T-helper 22 cell (primary cell): Measurements from ENCODE around the gene RTL10.
A peak's percentile ranks its signal among the peaks of the same experiment; 100 is the strongest.

Experiments
- DNase-seq: peaks from one replicate; pipeline ENCODE4 v3.0.0-alpha.2; 2020; ENCODE audit warnings: low read depth

The RTL10 gene

DNA sequence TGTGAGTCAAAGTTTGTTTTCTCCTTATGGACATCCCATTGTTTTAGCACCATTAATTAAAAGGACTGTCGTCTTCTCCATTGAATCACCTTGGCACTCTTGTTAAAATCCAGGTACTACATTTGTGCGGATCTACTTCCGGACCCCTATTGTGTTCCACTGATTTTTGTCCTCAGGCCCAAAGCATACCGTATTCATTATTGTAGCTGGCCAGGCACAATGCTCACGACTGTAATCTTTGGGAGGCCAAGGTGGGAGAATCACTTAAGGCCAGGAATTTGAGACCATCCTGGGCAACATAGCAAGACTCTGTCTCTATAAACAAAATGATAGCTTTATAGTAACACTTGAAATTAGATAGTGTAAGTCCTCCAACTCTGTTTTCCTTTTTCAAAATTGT, 8.9 kb upstream of the RTL10 start:
- DNase-seq: no peak

DNA sequence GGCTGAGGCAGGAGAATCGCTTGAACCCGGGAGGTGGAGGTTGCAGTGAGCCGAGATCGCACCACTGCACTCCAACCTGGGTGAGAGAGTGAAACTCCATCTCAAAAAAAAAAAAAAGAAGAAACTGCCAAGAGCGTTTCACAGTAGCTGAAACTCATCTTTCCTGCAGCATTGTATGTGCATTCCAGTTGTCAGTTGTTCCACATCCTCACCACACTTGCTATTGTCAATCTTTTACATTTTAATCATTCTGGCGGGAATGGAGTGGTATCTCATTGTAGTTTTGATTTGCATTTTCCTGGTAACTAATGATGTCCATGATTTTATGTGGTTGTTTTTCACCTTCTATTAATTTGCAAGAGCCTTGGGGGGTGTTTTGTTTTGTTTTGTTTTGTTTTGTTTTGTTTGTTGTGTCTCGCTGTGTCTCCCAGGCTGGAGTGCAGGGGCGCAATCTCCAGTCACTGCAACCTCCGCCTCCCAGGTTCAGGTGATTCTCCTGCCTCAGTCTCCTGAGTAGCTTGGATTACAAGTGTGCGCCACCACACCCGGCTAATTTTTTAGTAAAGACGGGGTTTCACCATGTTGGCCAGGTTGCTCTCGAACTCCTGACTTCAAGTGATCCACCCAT, 8.1 kb upstream of the RTL10 start:
- no peak for DNase-seq

DNA sequence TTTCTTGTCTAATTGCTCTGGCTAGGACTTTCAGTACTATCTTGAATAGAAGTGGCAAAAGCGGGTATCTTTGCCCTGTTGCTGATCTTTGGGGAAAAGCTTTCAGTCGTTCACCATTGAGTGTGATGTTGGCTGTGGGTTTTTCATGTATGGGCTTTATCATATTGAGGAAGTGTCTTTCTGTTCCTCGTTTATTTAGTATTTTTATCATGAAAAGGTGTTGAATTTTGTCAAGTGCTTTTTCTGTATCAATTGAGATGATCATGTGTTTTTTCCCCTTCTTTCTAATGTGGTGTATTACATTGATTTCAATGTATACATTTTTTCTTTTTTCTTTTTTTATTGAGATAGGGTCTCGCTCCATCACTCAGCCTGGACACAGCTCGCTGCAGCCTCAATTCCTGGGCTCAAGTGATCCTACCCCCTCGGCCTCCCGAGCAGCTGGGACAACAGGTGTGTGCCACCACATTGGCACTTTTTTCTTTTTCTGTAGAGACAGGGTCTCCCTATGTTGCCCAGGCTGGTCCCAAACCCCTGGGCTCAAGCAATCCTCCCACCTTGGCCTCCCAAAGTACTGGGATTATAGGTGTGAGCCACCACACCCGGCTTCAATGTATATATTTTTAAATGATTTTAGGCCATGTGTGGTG, 5.3 kb upstream of the RTL10 start:
- no peak for DNase-seq

DNA sequence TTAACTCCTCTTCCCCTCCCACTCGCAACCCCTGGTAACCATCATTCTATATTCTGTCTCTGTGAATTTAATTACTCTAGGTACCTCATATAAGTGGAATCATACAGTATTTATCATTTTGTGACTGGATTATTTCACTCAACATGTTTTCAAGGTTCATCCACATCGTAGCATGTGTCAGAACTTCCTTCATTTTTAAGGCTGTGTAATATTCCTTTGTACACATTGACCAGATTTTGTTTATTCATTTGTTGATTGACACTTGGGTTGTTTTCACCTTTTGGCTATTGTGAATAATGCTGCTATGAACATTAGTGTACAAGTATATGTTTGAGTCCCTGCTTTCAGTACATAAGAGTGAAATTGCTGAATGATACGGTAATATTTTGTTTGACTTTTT, 2.7 kb upstream of the RTL10 start:
- DNase-seq: no peak

DNA sequence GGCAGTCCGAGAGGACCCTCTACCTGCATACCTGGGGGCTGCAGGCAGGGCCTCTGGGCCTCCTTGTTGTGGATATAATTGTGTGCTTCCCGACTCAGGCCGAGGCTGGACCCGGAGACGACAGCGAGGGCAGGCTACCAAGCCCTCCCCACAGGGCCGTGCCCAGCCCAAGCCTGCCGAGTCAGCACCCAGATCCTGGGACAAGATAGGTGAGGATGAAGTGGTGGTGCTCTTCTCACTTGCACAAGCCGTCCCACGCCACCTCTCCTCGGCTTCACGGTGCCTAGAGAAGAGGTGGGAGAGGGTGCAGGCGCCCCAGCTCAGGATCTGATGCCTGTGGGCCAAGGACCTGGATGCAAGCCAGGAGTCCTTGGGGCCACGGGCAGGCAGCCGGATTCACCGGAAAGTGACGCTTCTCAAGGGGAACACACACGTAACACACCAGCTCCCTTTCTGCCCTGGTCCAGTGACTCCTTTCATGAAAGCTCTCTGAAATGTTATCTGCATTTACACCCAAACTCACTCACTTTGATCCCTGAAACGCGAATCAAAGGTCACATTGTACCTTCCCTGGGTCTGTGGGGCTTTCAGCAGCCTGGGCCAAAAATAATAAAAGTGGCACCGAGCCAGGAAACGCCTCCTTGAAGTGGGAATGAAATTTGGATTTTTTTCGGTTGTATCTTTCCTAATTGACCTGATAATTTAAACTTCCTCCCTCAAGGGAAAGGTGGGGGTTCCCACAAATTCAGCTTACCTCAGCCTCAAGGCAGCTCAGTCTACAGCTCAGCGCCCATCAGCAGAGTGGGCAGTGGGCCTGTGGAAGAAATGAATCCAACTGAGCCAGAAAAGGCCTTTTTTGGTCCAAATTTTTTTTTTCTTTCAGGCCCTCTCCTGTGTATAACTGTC, 1.1 kb upstream of the RTL10 start:
- DNase-seq: peak; percentile 38

DNA sequence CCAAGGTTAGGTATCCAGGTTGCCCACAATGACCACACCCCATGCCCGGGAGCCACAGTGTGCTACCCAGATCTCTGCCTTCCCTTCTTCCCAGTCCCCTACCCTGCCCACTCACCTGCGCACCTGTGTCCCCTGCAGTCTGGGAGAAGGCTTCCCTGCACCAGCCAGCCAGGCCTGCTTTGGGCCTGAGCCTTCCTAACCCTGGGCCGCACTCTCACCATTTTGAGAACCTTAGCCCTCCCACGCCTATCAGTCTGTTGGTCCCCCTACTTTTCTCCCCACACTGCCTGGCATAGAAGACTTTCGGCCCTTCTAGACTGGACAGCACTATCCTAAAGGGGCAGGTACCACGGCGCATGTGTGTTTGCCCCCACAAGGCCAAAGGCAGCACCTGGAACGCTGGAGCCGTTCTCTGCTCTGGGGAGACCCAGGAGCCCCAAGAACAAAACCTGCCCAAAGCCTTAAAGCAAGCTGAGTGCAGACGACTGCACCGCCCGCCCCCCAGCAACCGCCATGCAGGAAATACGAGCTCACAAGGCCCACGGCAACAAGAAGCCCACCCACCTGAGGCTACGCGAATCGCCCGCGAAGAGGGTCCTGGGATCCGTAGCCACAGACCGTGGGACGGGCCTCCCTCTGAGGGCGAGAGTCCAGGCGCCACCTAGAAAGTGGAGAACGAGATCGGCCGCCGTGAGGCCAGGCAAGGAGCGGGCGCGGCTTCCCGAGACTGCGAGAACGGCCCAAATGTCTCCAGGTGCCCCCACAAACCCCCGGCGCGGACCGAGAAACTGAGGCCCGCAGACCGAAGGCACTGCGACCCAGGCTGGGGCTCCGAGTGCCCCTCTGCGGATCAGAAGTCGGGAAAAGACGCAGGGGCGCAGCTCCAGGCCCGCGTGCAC, 546 bp downstream of the RTL10 start:
- DNase-seq: no peak

DNA sequence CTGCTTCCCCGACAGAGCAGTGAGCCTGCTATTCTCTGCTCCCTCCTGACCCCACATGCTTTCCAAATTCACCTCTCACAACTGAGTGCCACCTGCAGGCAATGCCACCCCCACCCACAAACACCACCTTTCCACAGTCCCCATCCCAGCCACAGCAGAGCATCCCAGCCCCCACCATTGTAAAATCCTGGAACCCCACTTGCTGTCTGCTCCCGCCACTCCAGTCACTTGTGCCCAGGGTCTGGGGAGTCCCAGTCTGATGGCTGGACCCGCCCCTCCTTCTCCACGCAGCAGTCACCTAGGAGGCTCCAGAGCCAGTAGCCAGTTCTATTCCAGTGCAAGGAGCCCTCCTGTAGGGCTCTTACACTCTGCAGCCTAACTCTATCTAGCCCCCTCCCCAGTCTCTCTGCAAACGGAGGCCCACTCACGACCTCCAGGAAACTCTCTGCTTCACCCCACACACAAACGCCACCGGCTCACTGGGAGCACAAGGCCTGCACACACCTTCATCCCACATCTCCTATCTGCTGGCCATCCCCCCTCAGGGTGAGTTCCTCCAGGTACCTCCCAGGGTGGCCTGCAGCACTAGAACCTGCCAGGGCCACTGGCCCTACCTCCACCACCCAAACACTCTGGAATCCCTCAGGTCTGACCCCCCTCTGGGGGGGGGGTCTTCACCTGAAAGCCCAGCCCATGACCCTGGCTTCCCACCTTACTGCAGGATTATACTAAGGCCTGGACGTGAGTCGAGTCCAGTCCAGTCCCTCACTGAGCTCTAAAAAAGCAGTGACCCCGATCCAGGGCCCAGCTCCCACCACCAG, 1.4 kb downstream of the RTL10 start:
- no peak for DNase-seq

DNA sequence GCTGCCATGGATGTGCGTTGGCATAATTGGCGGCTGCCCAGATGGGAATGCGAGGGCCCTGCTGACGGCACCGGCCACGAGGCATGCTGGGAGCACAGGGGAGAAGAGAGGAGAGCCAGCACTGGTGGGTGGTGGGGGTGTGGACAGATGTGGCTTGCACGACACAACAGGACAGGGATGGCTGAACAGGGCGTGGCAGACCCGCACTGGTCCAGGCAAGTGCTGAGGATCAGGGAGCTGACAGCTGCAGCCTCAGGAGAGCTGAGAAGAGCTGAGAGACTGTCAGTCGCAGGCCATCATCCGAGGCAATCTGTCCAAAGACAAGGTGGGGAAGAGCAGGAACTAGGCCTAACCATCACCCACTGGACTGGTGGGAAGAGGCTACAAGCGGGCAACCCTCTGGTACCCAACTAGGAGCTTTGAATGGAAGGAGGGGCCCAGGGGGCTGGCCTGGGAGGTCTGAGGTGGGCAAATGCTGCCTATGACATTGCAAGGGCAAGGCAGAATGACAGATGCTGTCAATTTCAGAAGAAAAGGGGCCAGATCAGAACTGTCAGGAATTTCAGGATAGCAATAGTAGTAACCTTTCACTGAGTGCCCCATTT, 2.4 kb downstream of the RTL10 start:
- no peak for DNase-seq

DNA sequence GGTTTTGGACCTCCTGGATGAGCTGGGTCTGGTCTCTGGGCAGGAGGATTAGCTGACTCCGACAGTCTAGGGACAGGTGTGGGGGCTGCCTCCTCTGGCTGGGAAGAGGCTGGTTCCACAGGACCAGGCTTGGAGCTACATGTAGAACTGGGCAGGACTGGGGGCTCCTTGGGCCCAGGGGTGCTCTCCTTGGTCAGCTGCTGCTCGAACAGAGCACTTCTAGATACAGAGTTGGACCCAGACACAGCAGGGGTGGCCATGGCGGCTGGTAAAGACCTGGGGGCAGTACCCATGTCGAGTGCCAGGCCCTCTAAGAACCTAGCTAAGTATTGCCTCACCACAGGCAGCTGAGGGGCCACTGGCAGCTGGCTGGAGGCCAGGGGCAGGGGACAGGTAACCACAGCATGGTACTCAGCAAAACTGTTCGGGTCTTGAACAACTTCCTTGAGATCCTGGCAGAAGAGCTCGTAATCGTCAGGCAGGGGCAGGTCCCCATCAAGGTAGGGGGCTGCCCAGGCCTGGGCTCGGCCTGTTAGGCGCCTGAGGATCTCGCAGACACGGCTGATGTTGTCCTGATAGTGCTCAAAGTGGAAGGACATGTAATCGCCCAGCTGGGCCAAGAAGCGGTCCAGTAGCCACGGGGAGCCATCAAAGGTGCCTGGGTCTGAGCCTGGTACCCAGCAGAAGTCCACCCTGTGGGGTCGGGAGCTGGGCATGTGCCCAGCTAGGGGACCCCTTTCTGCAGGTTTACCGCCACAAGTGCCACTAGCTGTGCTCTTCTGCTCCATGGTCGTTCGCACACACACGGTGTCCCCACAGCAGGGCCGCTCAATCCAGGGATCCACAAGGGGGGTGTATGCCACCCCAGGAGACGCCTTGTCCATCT, 3.1 kb downstream of the RTL10 start:
- DNase-seq: no peak

DNA sequence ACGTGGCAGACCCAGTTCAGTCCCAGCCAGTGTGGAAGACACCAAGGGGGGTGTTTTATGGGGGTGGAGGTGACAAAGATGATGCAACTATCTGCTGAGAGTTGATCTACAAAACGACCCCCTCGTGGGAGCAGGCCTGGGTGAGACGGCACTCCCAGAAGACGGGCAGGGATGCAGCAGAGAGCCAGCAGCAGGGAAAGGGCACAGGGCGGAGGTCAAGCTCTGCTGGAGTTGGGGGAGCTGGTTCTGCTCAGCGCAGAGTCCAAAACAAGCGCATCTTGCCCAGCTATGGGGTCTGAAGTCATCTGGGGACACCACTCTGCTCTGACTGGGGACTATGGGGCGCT, 3.9 kb downstream of the RTL10 start:
- DNase-seq: no peak

DNA sequence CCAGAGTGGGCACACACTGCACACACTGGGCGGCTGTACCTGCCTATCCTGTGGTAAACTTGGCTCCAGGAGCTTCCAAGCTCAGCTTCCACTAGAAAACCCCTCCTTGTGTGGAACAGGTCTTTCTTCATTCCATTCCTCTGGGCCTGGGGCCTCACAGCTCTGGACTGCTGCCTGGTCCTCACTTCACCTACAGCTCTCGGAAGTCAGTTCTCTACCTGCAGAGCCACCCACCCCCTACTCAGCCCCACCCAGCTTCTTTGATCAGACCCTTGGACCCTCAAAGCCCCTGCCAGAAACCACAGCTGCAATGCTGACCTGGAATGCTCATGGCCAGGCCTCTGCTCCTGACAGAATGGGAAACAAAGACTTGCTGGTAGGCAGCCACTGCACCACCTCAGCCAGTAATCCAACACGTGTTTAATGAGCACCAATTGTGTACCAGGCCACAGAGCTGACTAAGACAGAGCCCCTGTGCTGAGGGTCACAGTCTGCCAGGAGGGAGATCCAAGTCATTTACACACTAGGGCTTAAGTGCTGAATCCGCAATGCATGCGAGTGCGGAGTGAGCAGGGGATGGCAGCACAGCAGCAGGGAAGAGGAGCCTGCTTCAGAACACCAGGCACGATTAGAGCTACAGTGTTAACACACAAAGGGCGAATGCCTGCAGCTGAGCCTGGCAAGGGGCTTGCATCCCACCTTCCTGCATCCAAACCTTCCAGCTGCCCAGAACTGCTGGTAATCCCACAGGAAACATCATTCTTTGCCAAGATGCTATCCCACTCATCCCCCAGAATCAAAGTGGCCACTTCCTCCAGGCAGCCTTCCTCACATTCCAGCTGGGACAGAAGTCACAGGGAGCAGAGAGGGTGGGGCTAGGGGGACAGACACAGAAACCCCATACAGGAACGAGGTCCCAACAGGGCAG, 4.6 kb downstream of the RTL10 start:
- DNase-seq: no peak

DNA sequence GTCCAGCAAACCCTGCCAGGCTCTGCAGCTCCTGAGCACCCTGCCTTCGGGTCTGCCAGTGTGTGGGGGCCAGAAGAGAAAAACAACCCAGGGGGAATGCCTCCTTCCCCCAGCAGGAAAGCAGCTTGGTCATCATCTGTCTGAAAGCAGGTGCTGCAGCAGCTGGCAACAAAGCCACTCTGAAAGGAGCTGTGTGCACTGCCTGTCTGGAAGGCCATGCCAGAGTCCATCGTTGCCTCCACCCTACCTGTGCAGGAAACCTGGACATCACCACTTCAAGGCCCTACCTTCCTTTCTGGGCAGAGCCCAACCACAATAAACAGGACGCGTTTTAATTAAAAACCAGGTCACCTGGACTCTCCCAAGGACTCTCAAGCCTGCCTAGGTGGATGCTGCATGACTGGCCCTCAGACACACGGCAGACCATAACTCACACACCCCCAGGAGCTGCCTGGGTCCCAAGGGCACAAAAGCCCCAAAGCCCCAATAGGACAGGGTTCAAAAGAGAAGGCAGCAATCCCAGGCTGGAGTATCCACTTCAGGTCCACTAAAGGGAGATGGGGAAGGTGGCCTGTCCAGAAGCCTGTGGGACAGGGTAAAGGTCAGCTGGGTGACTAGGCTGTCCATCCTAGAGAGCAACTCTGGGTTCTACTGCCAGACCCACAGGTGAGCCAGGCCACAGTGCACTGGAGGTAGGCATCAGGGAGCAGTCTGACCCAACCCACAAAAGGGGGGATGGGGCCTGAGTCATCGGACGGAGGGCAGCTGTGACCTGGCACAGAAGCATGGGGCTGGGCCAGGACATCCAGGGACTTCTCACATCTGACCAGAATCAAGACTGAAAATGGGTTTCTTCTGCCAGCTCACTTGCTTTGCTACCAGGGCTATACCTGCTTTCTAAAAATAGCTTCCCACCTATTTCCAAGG, 6.1 kb downstream of the RTL10 start:
- DNase-seq: no peak

DNA sequence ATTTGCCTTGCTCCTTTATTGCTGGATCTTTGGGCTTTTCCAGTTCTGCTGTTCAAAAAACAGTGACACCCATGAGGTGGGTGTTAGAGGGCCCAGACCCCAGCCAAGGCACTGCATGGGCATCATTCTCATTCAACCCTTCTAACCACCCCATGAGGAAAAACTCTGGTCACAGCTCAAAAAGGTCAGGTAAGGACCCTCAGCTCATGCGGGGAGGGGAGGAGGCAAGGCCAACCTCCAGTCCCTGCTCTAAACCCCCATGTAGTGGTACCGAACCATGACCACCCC, 7.4 kb downstream of the RTL10 start:
- no peak for DNase-seq

DNA sequence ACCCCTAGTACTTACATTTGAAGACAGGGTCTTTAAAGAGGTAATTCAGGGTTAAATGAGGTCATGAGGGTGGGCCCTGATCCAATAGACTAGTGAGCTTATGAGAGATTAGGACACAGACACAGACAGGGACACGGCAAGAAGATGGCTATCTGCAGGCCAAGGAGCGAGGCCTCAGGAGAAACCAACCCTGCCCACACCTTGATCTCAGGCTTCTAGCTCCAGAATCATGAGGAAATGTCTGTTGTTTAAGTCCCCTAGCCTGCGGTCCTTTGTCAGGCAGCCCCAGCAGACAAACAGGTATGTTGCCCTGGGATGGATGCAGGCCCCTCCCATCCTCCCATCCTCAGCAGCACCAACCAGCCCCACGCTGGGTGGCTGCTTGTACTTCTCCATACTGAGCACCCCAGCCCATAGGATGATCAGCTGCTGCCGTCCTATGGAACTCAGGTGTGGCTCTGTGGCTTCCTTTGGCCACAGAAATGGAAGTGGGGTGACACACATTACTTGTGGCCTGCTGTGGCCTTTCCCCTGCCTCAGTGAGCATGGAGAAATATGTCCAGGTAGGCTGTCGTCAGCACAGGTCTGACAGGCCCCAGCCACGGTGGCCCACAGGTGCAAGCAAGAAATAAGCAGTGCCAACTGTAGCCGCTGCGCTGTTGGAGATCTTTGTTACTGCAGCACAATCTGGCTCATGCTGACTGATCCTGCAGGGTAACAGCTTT, 7.9 kb downstream of the RTL10 start:
- DNase-seq: no peak

DNA sequence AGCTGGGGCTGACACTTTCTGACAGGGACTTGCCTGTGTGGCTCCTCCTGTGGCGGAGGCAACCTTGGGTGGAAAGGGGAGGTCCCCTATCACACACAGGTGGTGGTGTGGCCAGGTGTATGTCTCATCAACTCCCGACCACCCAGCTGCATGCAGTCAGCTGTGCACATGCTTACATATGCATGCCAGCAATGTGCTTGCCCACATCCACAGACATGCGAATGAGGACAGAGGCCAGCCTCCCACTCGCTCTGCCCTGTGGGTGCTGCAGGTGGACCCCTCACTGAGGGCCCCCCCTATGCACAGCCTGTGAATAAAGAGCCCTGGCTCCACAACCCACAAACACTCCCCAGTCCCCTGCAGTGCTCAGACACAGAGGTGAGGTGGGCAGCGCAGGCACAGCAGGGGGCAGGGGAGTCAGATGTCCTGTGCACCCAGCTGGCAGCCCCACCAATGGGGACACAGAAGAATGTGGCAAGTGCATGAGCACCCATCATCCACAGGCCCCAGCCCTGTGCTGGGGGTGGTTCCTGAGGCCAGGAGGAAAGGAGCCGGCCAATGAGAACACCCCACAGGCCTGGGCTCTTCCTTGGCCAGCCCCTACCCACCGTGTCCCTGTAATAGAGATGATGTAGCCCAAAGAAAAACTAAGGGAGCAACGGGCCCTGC, 9.5 kb downstream of the RTL10 start:
- DNase-seq: no peak

DNA sequence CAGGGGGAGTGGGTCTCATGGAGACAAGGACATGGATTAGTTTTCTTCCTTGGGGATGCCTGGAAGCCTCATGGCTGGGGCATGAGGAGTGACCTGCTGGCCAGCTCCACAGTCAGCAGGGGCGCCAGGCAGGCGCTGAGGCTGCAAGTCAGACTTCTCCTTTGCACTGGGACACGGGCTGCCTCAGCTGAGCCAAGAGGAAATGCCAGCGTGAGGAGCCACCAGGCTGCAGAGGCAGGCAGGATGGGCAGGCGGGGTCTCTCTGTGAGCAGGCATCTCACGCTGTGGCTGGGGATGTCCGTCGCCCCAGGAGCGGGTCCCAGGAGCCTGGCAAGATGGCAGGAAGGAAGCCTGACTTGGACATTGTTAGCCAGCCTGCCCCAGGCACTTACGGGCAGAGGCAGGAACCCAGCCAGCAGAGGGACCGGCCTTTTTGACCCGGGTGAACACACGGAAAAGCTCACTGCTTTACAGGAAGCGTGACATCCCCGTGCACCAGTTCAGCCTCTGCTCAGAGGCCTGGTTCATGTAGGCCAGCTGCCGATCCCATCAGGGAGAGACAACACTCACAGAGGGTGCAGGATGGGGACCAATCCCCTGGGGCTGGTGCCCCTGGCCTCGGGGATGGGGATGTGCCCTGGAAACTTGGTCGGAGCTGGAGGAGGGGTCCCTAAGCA, 10.2 kb downstream of the RTL10 start:
- DNase-seq: no peak
